OCI-LY7 (cell line): ENCODE results near the gene RRP7A. TPM values are rescaled to one million over a fixed set of nuclear protein-coding genes. Genes with fewer than 3 reads are reported as not detected.
"Not testable (repeated sequence)": the region's sequence is repeated elsewhere in the genome, so short reads cannot be mapped to it uniquely, and the experiment has no call there.

Source experiments
- BruUV-seq: library from RNA; stranded (reverse); fragments of 400-500 nt; replicated peaks from 2 replicates; lab custom pipeline; 2021; lab: Mats Ljungman, UMichigan
- CTCF ChIA-PET: fragments of 300-600 bp; sonication (Branson Sonifier 250); formaldehyde crosslinking; loops from one replicate; lab custom pipeline; 2022; ENCODE audit warnings: antibody characterized with exemption; ENCODE audit not compliant: unreplicated experiment; lab: Charles Lee
- POLR2A ChIA-PET: fragments of 300-600 bp; sonication (Branson Sonifier 250); formaldehyde crosslinking; loops from one replicate; lab custom pipeline; 2022; ENCODE audit warnings: antibody characterized with exemption; lab: Charles Lee
- DNase-seq: peaks from one replicate; pipeline ENCODE4 v3.0.0-alpha.2; 2015; ENCODE audit warnings: low spot score
- H2AFZ ChIP-seq: fragments of 200-600 bp; sonication (generic), shearing (Covaris generic); 2 replicates; pipeline ENCODE4 v1.6.1; 2014; ENCODE audit warnings: mild to moderate bottlenecking, antibody characterized with exemption, low read length, moderate library complexity
- H3K27ac ChIP-seq: fragments of 200-600 bp; sonication (generic); 2 replicates; pipeline ENCODE4 v1.5.1; 2014; ENCODE audit warnings: mixed run types, low read depth, mild to moderate bottlenecking, moderate library complexity, low read length, inconsistent platforms; ENCODE audit not compliant: poor library complexity, severe bottlenecking
- H3K36me3 ChIP-seq: fragments of 200-600 bp; sonication (generic); 2 replicates; pipeline ENCODE4 v1.6.1; 2014; ENCODE audit warnings: mild to moderate bottlenecking, antibody characterized with exemption, low read length, moderate library complexity, mixed read lengths; ENCODE audit not compliant: insufficient read depth
- H3K4me1 ChIP-seq: fragments of 200-600 bp; sonication (generic); 2 replicates; pipeline ENCODE4 v1.5.1; 2014; ENCODE audit warnings: mild to moderate bottlenecking, low read length; ENCODE audit not compliant: insufficient read depth, poor library complexity, severe bottlenecking
- H3K4me2 ChIP-seq: fragments of 200-600 bp; sonication (generic); 2 replicates; pipeline ENCODE4 v1.6.1; 2014; ENCODE audit warnings: mild to moderate bottlenecking, low read length
- H3K4me3 ChIP-seq: fragments of 200-600 bp; sonication (generic); 2 replicates; pipeline ENCODE4 v1.5.1; 2014; ENCODE audit warnings: mild to moderate bottlenecking, low read depth, low read length; ENCODE audit not compliant: poor library complexity, severe bottlenecking
- H3K79me2 ChIP-seq: fragments of 200-600 bp; sonication (generic); 2 replicates; pipeline ENCODE4 v1.6.1; 2016; ENCODE audit warnings: low read depth, mild to moderate bottlenecking, low read length, moderate library complexity, mixed read lengths; ENCODE audit not compliant: insufficient read depth
- H3K9me2 ChIP-seq: fragments of 200-600 bp; sonication (generic); 2 replicates; pipeline ENCODE4 v1.6.1; 2016; ENCODE audit warnings: mild to moderate bottlenecking, low read length, mixed read lengths; ENCODE audit not compliant: insufficient read depth
- H3K9me3 ChIP-seq: fragments of 200-600 bp; sonication (generic); 2 replicates; pipeline ENCODE4 v1.6.1; 2014; ENCODE audit warnings: mild to moderate bottlenecking, mixed run types, low read length, mixed read lengths
- H4K20me1 ChIP-seq: fragments of 200-600 bp; sonication (generic); 2 replicates; pipeline ENCODE4 v1.6.1; 2014; ENCODE audit warnings: mild to moderate bottlenecking, antibody characterized with exemption, low read length, moderate library complexity, mixed read lengths; ENCODE audit not compliant: insufficient read depth
- CTCF ChIP-seq: fragments of 200-600 bp; sonication (generic); conservative IDR thresholded peaks from 2 replicates; pipeline ENCODE4 v1.5.1; 2014; ENCODE audit warnings: mild to moderate bottlenecking, antibody characterized with exemption, low read length, moderate library complexity, mixed read lengths
- EZH2phosphoT487 ChIP-seq: fragments of 200-600 bp; sonication (generic); IDR thresholded peaks from 2 replicates; pipeline ENCODE4 v1.6.1; 2018; ENCODE audit warnings: low read depth, borderline replicate concordance, mild to moderate bottlenecking, mixed run types, antibody characterized with exemption, low read length, moderate library complexity, mixed read lengths
- intact Hi-C: fragments of 100-400 bp; cut with micrococcal nuclease; formaldehyde crosslinking; loops from one replicate; pipeline ENCODE4 v1.10.0; 2022; ENCODE audit not compliant: unreplicated experiment
- total RNA-seq, 2 experiments: library from RNA; depleted of rRNA in 1 of 2; stranded (reverse); fragments of >200 nt in 1 of 2; shearing (Covaris generic) in 1 of 2; gene quantifications; 2 replicates each; pipeline ENCODE4 v1.2.3, GENCODE V29; 2014 to 2022

The RRP7A gene
- total RNA-seq, 2 experiments from 2014 or later = 125 to 172 TPM

- POLR2A ChIA-PET, H3K9me3 ChIP-seq, H3K4me3 ChIP-seq, DNase-seq, H4K20me1 ChIP-seq, CTCF ChIA-PET, H2AFZ ChIP-seq, H3K4me2 ChIP-seq, H3K9me2 ChIP-seq, BruUV-seq: not testable (repeated sequence)
- TF ChIP-seq CTCF = peak; percentile 62
- H3K27ac ChIP-seq = peak overlapping the region; percentile 68
- peaks cover 19% of the 10 kb centered on the region for H3K79me2 ChIP-seq
- peaks cover 53% of the 10 kb centered on the region for H3K4me1 ChIP-seq
- peaks cover 60% of the 10 kb centered on the region for H3K36me3 ChIP-seq
- intact Hi-C loops = loop anchor here (5.0 kb wide), 1 partner anchor 100 kb away; the partner anchor contains the start of gene POLDIP3
Observed at GRCh38 chr22:42512273-42512990, 7.2 kb downstream of the RRP7A start.

- peaks cover 9% of the 10 kb centered on the region for H3K79me2 ChIP-seq
- no TSS peak for BruUV-seq
- H3K36me3 ChIP-seq = peaks cover 51% of the 10 kb centered on the region
- H3K4me2 ChIP-seq = peak overlapping the region; percentile 24; the same call in 1 of the 2 replicates
- no peak overlapping the region for H3K4me3 ChIP-seq
- CTCF ChIA-PET = no interaction called here
- H3K27ac ChIP-seq = peak overlapping the region; percentile 68
- H4K20me1 ChIP-seq = 0 out of 2 replicates have a peak, but pooled peaks cover under 1% of the 10 kb centered on the region
- intact Hi-C loops = loop anchor here (5.0 kb wide), 1 partner anchor 101 kb away; the partner anchor contains the start of gene POLDIP3
- no peaks in the 10 kb centered on the region for H3K9me2 ChIP-seq
- DNase-seq = peak; percentile 53
- TF ChIP-seq EZH2phosphoT487 (no peak), CTCF (no peak)
- no peak overlapping the region for H2AFZ ChIP-seq
- POLR2A ChIA-PET = no interaction called here
- peaks cover 49% of the 10 kb centered on the region for H3K4me1 ChIP-seq
- H3K9me3 ChIP-seq = no peaks in the 10 kb centered on the region
Observed at GRCh38 chr22:42511401-42511891, 8.2 kb downstream of the RRP7A start.

- peak overlapping the region; percentile 28; the same call in 1 of the 2 replicates for H3K4me2 ChIP-seq
- H3K4me3 ChIP-seq = no peak overlapping the region
- ChIA-PET POLR2A (no interaction called here), CTCF (no interaction called here)
- H3K9me2 ChIP-seq = no peaks in the 10 kb centered on the region
- peak overlapping the region; percentile 68 for H3K27ac ChIP-seq
- peaks cover 38% of the 10 kb centered on the region for H3K4me1 ChIP-seq
- H3K79me2 ChIP-seq = no peaks in the 10 kb centered on the region
- H3K9me3 ChIP-seq = no peaks in the 10 kb centered on the region
- H2AFZ ChIP-seq = no peak overlapping the region
- H3K36me3 ChIP-seq = peaks cover 36% of the 10 kb centered on the region
- DNase-seq = peak; percentile 54
- no peaks in the 10 kb centered on the region for H4K20me1 ChIP-seq
- TF ChIP-seq EZH2phosphoT487 = no peak
- TF ChIP-seq CTCF = no peak
- intact Hi-C loops = no loop called here
- BruUV-seq = no TSS peak
Observed at GRCh38 chr22:42509548-42509947, 10.0 kb downstream of the RRP7A start.

GRCh38 chr22:42508975-42509364 is 10.6 kb downstream of the RRP7A start:
- H3K9me3 ChIP-seq, DNase-seq, H3K4me2 ChIP-seq, H3K4me3 ChIP-seq, CTCF ChIA-PET, intact Hi-C loops, H4K20me1 ChIP-seq, H3K79me2 ChIP-seq, H3K9me2 ChIP-seq, H2AFZ ChIP-seq, BruUV-seq: not testable (repeated sequence)
- Histone ChIP-seq H3K36me3 (peaks cover 30% of the 10 kb centered on the region), H3K4me1 (peaks cover 38% of the 10 kb centered on the region), H3K27ac (peak overlapping the region; percentile 68)
- POLR2A ChIA-PET = interaction anchor here (1.0 kb wide), 1 partner anchor 105 kb away, joined by 6 read pairs; no protein-coding TSS in a partner anchor
